Fibroblast of lung (primary cell): Measurements from ENCODE around the gene BATF. TPM values are rescaled to one million over a fixed set of nuclear protein-coding genes. Genes with fewer than 3 reads are reported as not detected.

Experiments
- DNase-seq, 2 donors: peaks; one replicate each; pipeline versions ENCODE4 v3.0.0 to v3.0.0-alpha.2; 2010; ENCODE audit warnings: low read depth in 2 of 2
- H2AFZ ChIP-seq: 2 replicates; pipeline ENCODE4 v1.5.1; 2012; ENCODE audit warnings: low read length, control low read depth, inconsistent platforms
- H3K27ac ChIP-seq: 2 replicates; pipeline ENCODE4 v1.5.1; 2011; ENCODE audit warnings: low read length, control low read depth; ENCODE audit not compliant: insufficient read depth
- H3K27me3 ChIP-seq: 2 replicates; pipeline ENCODE4 v1.5.1; 2011; ENCODE audit warnings: mild to moderate bottlenecking, low read length; ENCODE audit not compliant: control insufficient read depth, insufficient read depth
- H3K36me3 ChIP-seq: 2 replicates; pipeline ENCODE4 v1.5.1; 2011; ENCODE audit warnings: low read length; ENCODE audit not compliant: control insufficient read depth, insufficient read depth
- H3K4me1 ChIP-seq: 2 replicates; pipeline ENCODE4 v1.5.1; 2011; ENCODE audit warnings: low read length; ENCODE audit not compliant: control insufficient read depth, insufficient read depth; ENCODE audit errors: extremely low read depth
- H3K4me2 ChIP-seq: 2 replicates; pipeline ENCODE4 v1.5.1; 2011; ENCODE audit warnings: low read length, control low read depth; ENCODE audit not compliant: insufficient read depth; ENCODE audit errors: extremely low read depth
- H3K4me3 ChIP-seq, 4 experiments: fragments of 200-600 bp in 1 of 4; sonication (generic) in 1 of 4; replicated peaks in 1 of 4; 2 replicates each; pipeline ENCODE4 v1.5.1; 2011 to 2016; ENCODE audit warnings: low read length in 4 of 4, low read depth in 3 of 4, mild to moderate bottlenecking in 3 of 4, control low read depth in 2 of 4, inconsistent platforms in 1 of 4, mixed read lengths in 1 of 4; ENCODE audit not compliant: insufficient read depth in 1 of 4; ENCODE audit errors: control extremely low read depth in 1 of 4
- H3K79me2 ChIP-seq: 2 replicates; pipeline ENCODE4 v1.5.1; 2012; ENCODE audit warnings: mild to moderate bottlenecking, low read length, inconsistent platforms; ENCODE audit not compliant: control insufficient read depth, insufficient read depth
- H3K9ac ChIP-seq: 2 replicates; pipeline ENCODE4 v1.5.1; 2011; ENCODE audit warnings: mild to moderate bottlenecking, low read length, control low read depth; ENCODE audit not compliant: insufficient read depth
- H3K9me3 ChIP-seq: 2 replicates; pipeline ENCODE4 v1.5.1; 2012; ENCODE audit warnings: low read depth, low read length; ENCODE audit not compliant: control insufficient read depth, insufficient read depth
- H4K20me1 ChIP-seq: 2 replicates; pipeline ENCODE4 v1.5.1; 2011; ENCODE audit warnings: low read length; ENCODE audit not compliant: control insufficient read depth, insufficient read depth; ENCODE audit errors: extremely low read depth
- EZH2 ChIP-seq: IDR thresholded peaks from 2 replicates; pipeline ENCODE4 v1.5.1; 2012; ENCODE audit warnings: low read length, control low read depth, mild to moderate bottlenecking; ENCODE audit errors: missing control alignments
- polyA plus RNA-seq, 2 donors: library from polyadenylated mRNA; depleted of rRNA in 1 of 2; stranded (reverse) in 1 of 2; unstranded in 1 of 2; fragments of >200 nt; gene quantifications; 2 replicates each; pipeline ENCODE4 v1.2.1, GENCODE V29; 2011 to 2012; ENCODE audit warnings: missing spikeins in 1 of 2
- total RNA-seq: library from RNA; depleted of rRNA; stranded (reverse); fragments of >200 nt; gene quantifications from 2 replicates; pipeline ENCODE4 v1.2.1, GENCODE V29; 2014
- TF ChIP-seq, protein P1 (sequence below), 2 donors: IDR thresholded peaks in 1 of 2; conservative IDR thresholded peaks in 1 of 2; 1 replicate in 1 of 2; 2 replicates in 1 of 2; pipeline ENCODE4 v1.5.1; 2011 to 2012; ENCODE audit warnings: low read length in 2 of 2, control low read depth in 1 of 2, inconsistent platforms in 1 of 2, low read depth in 1 of 2, mild to moderate bottlenecking in 1 of 2

The BATF gene
- total and polyA plus RNA-seq, 2 donors (not counting 1 experiment from before 2014, with no cell fraction given): 0.50 TPM; not detected in 1

DNA sequence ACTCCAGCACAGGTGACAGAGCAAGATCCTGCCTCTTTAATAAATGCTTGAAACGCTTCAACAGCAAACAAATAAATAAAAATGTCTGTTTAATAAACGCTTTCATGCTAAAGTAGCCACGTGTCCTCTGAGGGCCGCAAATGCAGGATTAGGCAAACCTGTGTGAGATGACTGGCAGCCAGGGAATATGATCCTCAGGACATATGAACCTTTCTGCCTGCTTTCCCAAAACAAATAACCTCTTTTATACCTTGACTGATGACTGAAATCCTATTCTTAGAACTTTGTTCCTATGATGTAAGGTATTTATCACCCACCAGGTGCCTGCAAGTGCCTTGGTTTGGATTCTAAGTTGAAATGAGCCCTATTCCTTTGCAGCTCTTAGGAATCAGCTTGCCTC, 41.7 kb downstream of the BATF start:
- Histone ChIP-seq H3K4me3 (no peak overlapping the region), H3K27me3 (peaks cover 7% of the 10 kb centered on the region), H3K9ac (no peak overlapping the region), H3K4me1 (no peaks in the 10 kb centered on the region), H3K36me3 (no peaks in the 10 kb centered on the region), H3K79me2 (no peaks in the 10 kb centered on the region), H4K20me1 (no peaks in the 10 kb centered on the region), H3K9me3 (no peaks in the 10 kb centered on the region), H3K4me2 (no peak overlapping the region), H2AFZ (no peak overlapping the region), H3K27ac (no peak overlapping the region)
- TF ChIP-seq EZH2: no peak
- DNase-seq: no peak

DNA sequence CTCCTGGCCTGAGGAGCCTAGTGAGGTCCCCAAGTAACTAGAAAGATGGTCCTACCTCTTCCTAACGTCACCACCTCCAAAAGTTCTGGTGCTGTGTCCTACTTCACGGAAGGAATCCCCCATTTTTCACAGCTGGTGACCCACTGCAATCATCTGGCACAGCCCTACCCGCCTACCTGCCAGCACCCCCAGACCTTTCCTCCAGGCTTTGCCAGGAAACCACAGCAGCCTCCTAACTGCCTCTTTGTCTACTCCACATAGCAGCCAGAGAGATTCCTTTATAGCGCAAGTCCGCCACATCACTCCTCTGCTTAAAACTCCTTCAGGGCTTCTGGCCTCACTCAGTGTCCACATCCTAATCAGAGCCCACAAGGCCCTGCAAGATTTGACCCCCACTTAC, 42.8 kb downstream of the BATF start:
- no peak overlapping the region for H3K27ac ChIP-seq
- no peak overlapping the region for H3K4me2 ChIP-seq
- H3K79me2 ChIP-seq: no peaks in the 10 kb centered on the region
- no peaks in the 10 kb centered on the region for H3K9me3 ChIP-seq
- no peaks in the 10 kb centered on the region for H3K36me3 ChIP-seq
- no peaks in the 10 kb centered on the region for H3K4me1 ChIP-seq
- TF ChIP-seq, protein P1, sequence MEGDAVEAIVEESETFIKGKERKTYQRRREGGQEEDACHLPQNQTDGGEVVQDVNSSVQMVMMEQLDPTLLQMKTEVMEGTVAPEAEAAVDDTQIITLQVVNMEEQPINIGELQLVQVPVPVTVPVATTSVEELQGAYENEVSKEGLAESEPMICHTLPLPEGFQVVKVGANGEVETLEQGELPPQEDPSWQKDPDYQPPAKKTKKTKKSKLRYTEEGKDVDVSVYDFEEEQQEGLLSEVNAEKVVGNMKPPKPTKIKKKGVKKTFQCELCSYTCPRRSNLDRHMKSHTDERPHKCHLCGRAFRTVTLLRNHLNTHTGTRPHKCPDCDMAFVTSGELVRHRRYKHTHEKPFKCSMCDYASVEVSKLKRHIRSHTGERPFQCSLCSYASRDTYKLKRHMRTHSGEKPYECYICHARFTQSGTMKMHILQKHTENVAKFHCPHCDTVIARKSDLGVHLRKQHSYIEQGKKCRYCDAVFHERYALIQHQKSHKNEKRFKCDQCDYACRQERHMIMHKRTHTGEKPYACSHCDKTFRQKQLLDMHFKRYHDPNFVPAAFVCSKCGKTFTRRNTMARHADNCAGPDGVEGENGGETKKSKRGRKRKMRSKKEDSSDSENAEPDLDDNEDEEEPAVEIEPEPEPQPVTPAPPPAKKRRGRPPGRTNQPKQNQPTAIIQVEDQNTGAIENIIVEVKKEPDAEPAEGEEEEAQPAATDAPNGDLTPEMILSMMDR (conservative IDR thresholded peaks at IDR 0.05 in 1 of 2, IDR thresholded peaks at IDR 0.05 in 1 of 2; ENCODE audit: low read depth in 1 of 2, low read length in 2 of 2): no peak
- no peak for TF ChIP-seq EZH2
- no peak overlapping the region for H2AFZ ChIP-seq
- DNase-seq: no peak
- peaks cover 12% of the 10 kb centered on the region for H3K27me3 ChIP-seq
- H4K20me1 ChIP-seq: no peaks in the 10 kb centered on the region
- no peak overlapping the region for H3K9ac ChIP-seq
- H3K4me3 ChIP-seq: no peak overlapping the region

DNA sequence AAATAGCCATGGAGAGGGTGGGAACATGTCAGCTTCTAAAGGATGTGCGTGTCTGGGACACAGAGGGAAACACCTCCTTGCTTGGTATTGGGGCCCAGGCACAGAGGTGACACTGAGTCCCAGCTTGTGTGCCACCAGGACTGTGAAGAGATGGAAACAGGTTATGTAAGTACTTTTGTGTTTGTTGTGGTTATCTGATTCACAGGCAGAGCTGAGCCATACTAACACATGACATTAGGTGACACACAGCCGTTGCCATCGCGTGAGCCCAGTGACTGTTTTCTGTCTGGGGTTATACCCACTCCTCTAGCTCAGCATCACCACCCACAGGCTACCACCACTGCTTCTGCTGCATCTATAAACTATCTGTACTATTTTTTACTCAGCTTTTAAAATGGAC, 44.1 kb downstream of the BATF start:
- no peak for DNase-seq

More for the DNA sequence above, 44.1 kb downstream of the BATF start:
- H3K36me3 ChIP-seq: no peaks in the 10 kb centered on the region
- no peak overlapping the region for H3K4me3 ChIP-seq
- TF ChIP-seq, protein P1 (conservative IDR thresholded peaks at IDR 0.05 in 1 of 2, IDR thresholded peaks at IDR 0.05 in 1 of 2; ENCODE audit: low read depth in 1 of 2, low read length in 2 of 2): no peak
- TF ChIP-seq EZH2: no peak
- no peak overlapping the region for H3K27ac ChIP-seq
- no peaks in the 10 kb centered on the region for H4K20me1 ChIP-seq
- peaks cover 17% of the 10 kb centered on the region for H3K27me3 ChIP-seq
- H3K4me2 ChIP-seq: no peak overlapping the region
- no peak overlapping the region for H2AFZ ChIP-seq
- H3K79me2 ChIP-seq: no peaks in the 10 kb centered on the region
- no peaks in the 10 kb centered on the region for H3K9me3 ChIP-seq
- H3K4me1 ChIP-seq: no peaks in the 10 kb centered on the region
- no peak overlapping the region for H3K9ac ChIP-seq
